Measurements from ENCODE around the gene ARL6IP1.

The ARL6IP1 gene

DNA sequence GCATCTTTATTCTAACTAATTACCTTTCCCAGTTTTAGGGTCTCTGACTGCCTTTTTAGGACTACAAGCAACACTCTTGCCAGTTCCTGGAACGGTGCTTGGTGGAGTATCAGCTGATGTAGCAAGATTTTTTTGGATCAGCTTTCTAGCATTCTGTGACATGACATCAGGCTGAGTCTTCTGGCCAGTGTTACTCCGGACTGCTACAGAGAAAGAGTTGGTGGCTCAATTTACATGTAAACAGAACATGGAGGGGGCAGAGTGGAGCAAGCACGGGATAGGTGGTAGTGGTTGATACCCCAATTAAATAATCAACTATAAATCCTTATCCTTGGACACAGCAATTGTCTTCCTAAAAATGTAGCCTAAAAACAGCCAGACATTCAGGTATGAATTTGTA lies 10.6 kb upstream of the ARL6IP1 start:
- TF ChIP-seq, protein P1, sequence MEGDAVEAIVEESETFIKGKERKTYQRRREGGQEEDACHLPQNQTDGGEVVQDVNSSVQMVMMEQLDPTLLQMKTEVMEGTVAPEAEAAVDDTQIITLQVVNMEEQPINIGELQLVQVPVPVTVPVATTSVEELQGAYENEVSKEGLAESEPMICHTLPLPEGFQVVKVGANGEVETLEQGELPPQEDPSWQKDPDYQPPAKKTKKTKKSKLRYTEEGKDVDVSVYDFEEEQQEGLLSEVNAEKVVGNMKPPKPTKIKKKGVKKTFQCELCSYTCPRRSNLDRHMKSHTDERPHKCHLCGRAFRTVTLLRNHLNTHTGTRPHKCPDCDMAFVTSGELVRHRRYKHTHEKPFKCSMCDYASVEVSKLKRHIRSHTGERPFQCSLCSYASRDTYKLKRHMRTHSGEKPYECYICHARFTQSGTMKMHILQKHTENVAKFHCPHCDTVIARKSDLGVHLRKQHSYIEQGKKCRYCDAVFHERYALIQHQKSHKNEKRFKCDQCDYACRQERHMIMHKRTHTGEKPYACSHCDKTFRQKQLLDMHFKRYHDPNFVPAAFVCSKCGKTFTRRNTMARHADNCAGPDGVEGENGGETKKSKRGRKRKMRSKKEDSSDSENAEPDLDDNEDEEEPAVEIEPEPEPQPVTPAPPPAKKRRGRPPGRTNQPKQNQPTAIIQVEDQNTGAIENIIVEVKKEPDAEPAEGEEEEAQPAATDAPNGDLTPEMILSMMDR (IDR thresholded peaks at IDR 0.05; ENCODE audit: insufficient read depth, low read depth, low read length, missing control alignments), result no peak
- DNase-seq (ENCODE audit: low read depth), result no peak
- H3K4me3 ChIP-seq (ENCODE audit: low read depth, low read length), result no peak overlapping the region

DNA sequence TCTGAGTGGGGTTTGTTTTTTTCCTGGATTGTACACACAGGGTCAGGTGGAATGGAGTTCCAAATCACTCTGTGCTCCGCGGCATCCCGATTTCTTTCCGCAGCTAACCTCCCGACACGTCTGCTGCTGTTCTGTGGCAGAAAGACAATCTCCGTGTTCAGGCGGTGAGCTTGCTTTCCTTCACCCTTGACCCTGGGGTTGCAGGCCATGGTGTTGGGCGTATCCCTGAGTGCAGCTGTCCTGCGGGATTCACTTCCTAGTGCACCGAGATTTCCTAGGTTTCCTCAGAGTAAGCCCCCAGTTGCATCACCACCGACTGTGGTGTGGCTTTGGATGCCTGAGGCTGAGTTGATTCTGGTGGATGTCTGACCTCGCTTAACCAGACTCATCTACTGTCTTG lies 7.8 kb upstream of the ARL6IP1 start:
- no peak overlapping the region for H3K4me3 ChIP-seq (ENCODE audit: low read depth, low read length)
- TF ChIP-seq, protein P1 (IDR thresholded peaks at IDR 0.05; ENCODE audit: insufficient read depth, low read depth, low read length, missing control alignments), result no peak
- no peak for DNase-seq (ENCODE audit: low read depth)

DNA sequence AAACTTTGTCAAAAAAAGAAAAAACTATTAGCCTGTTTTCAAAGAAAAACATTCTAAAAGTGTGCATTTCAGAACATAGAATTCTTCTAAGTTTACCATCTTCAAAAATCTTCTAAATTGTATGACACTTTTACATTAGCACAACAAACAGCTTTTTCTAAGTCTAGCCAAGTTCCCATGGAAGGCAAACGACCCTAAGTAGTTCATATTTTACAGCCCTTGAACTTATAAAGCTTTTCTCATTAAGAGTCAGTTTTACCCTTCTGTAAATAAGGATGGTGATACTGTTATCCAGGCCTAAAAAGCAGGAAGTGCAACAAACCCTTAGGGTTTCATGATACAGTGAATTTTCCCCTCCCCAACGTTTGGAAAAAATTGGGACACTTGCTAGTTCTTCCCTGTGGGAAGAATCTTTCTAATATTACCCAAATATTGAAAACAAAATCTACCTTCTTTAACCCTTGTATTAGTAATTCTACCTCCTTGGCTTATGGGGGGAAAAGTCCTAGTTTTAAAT lies 4.0 kb upstream of the ARL6IP1 start:
- TF ChIP-seq, protein P1 (IDR thresholded peaks at IDR 0.05; ENCODE audit: insufficient read depth, low read depth, low read length, missing control alignments), result no peak
- H3K4me3 ChIP-seq (ENCODE audit: low read depth, low read length), result no peak overlapping the region

DNA sequence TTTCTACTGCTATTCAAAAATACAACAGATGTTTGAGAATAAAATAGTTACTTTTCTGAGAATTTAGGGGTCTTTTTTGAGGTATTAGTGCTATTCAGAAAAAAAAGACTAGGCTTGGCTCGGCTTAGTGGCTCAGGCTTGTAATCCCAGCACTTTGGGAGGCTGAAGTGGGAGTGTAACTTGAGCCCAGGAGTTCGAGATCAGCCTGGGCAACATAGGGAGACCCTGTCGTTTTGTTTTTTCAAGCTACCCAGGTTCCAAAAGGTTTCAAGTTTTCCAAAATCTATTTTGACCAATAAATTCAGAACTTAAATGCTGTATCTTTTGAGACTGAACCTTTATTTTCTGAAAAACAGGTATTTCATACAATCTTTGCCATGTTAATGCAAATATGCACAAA lies 3.2 kb upstream of the ARL6IP1 start:
- TF ChIP-seq, protein P1 (IDR thresholded peaks at IDR 0.05; ENCODE audit: insufficient read depth, low read depth, low read length, missing control alignments), result no peak
- no peak for DNase-seq (ENCODE audit: low read depth)
- no peak overlapping the region for H3K4me3 ChIP-seq (ENCODE audit: low read depth, low read length)

More for the DNA sequence above, 4.0 kb upstream of the ARL6IP1 start:
- no peak for DNase-seq (ENCODE audit: low read depth)

DNA sequence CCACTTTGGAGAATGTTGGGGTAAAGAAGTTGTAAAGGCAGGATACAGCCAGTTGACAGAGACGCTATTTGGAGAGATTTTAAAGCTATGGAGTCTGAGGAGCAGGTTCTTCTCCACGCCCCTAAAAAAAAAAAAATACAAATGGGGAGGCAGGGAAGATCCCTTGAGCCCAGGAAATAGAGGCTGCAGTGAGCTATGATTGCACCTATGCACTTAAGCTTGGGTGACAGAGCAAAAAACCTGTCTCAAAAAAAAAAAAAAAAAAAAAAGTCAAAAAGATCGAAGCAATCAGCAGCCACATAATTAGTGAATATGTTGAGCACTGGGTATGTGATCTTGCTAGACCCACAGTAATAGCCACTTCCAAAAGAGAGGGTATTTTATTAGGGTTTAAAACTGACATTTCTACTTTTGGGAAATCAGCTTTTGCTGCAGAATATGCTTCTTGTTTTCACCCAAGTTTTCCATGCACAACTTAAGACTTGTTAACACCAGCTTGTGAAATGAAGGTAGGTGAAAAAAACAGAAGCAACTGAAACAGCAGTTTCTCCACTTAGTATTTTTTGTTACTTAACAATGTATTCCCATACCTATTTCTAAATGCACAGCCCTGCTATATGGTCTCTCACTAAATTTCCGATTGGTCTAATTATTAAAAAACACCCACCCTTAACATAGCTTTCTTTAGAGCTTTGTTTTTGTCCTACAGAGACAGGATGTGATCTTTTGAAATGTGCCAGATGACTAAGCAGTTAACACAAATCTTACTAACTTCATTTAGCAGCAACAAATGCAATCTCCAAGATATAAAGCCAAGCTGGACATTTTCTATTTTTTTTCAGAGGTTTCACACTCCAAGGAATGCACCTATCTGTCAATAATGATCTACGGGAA lies 2.5 kb upstream of the ARL6IP1 start:
- TF ChIP-seq, protein P1 (IDR thresholded peaks at IDR 0.05; ENCODE audit: insufficient read depth, low read depth, low read length, missing control alignments), result no peak
- DNase-seq (ENCODE audit: low read depth), result no peak
- H3K4me3 ChIP-seq (ENCODE audit: low read depth, low read length), result no peak overlapping the region

DNA sequence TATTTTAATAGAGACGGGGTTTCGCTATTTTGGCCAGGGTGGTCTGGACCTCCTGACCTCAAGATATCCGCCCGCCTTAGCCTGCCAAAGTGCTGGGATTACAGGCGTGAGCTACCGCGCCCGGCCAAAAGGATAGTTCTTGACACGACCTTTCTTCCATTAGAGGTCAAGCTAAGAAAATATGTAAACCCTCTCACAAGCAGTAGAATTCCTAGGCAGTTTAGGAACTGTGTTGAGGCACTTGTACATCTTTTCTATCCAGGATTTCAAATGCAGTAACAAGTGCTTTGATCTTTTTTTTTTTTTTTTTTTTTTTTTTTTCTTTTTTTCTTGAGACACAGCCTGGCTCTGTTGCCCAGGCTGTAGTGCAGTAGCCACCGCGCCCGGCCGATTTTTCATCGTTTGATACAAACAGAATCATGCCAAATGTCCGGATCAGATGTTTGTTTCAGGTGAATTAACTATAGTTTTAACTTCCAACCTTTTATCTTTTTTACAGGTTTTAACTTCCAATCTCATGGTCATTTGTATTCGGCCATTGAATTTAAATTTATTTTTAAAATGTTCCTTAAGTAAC lies 1.5 kb upstream of the ARL6IP1 start:
- no peak overlapping the region for H3K4me3 ChIP-seq (ENCODE audit: low read depth, low read length)
- TF ChIP-seq, protein P1 (IDR thresholded peaks at IDR 0.05; ENCODE audit: insufficient read depth, low read depth, low read length, missing control alignments), result no peak
- DNase-seq (ENCODE audit: low read depth), result no peak
